ENCODE measurements around the gene EXOC2.
A peak's percentile ranks its signal among the peaks of the same experiment; 100 is the strongest.
"Not testable (repeated sequence)": the region's sequence is repeated elsewhere in the genome, so short reads cannot be mapped to it uniquely, and the experiment has no call there.

The EXOC2 gene

DNA sequence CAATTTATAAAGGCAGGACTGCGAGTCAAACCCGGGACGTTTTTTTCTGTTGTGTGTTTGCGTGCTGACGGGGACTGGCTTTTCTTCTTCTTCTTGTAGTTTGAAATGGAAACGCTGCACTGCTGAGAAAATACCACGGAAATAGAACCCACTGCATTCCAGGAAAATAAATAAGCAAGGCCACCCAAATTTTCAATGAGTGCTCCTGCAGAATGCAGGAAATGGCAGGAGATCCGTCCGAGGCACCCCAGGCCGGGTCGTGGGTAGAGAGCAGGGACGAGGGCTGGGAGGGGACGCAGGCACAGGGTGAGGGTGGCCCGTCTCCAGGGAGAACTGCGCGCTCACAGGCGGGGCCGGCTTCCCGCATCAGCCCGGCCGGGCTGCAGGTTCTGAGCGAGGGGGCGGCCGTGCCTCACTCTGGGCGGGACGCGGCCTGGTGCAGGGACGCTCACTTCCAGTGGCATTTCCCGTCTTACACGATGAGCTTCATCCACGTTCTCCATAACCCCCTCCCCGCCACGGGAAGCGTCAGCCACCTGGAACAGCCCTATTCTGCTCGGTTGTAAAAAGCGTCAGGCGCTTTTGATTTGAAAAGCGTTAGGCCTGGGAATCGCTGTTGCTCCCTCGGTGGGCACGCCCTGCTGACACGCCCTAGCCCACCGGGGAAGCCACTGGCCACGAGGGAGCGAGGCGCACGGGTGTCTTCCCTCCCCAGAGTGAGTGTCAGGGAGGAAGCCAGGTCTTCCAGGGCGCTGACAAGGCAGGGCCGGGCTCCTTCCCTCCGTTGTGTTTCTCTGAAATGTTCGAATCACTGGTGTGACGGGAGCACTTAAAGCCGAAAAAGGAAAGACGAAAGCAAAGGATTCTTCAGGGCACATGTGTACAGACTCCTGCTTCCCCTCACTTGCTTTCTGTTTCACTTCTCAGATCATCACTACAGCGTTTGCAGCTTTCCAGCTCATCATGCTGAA is 17.9 kb upstream of the EXOC2 start:
- DNase-seq: peak in 11 of 14 donors; percentile 24 to 72 (median 47)

DNA sequence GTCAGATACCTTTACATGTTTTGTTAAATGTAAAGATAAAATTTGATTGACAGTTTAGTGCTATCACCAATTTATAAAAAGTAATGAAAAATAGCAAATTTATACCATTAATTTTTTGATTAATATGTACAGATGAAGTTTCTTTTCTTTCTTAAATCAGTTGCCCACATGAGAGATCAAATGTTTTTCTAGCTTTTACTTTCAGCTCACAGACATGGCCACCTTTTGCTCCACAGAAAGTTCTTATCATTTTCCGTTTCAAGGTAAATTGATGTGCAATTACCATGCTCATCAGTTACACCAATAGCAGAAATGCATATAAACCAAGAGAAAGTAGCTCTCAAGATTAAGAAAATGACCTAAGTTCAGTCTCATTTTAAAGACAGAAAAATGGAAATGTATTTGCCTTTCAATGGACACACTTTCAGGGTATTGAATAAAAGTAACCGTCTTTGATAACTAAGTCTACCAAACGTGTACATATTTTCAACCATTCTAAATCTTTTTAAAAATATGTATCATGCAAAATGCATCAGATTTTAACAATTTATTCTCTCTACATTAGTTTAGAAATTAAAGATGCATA is 16.6 kb upstream of the EXOC2 start:
- no peak for DNase-seq

- DNase-seq: no peak
Measured at GRCh38 chr6:708237-708598, 15.3 kb upstream of the EXOC2 start.

- no peak for DNase-seq
Measured at GRCh38 chr6:707576-708236, 14.8 kb upstream of the EXOC2 start.

DNA sequence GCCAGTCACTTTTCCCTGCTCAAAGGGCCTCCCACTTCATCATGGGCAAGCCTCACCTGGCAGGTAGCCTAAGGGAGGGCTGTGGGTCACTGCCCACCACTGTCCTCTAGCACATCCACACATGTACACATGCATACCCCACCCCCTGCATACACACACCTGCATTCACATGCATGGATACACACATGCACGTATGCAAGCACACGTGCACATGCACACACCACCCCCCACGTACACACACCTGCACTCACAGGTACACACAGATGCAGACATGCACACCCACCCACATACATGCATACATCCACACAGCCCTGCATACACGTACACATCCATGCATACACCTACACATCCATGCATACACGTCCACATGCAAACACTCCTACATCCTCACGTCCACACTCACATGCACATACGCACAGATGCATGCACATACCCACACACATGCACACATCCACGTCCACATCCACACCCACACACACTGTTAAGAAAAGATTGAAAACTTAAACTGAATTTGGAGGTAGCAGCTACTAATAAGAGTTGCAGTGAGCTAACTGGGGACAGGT is 14.0 kb upstream of the EXOC2 start:
- DNase-seq: no peak

DNA sequence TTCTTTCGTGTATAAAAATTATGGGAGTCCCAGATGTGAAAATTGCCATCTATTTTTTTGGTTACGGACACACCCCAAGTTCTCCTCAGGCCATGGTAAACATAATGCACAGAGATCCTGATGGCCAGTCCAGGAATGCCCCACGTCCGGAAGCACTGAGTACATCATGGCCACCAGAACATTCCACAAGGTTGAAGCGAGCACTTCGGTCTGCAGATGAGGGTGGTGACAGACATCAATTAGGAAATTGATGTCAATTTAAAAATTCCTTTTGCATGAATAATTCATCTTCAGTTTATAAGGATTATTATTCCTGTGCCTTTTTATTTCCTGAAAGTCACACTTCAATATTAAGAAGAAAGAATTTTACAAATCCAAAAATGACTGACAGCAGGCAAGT is 13.2 kb upstream of the EXOC2 start:
- DNase-seq: no peak

DNA sequence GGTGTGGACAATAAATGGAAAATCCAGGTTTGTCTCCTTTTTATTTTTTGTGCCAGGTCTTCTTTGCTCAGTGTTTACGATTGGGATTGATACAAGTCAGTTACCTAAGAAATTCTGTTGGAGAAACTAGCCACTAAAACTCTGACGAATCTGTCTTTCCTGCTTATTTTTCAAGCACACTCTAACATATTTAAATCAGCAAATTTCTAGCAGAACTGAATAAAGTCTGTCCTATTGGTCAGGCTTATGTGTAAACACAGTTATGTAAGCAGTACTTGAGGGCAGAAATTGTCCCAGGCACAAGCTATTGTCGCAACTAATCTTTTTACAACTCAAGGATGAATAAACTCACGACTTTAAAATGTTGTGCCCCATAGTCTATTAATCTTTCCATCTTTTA is 12.1 kb upstream of the EXOC2 start:
- no peak for DNase-seq

DNA sequence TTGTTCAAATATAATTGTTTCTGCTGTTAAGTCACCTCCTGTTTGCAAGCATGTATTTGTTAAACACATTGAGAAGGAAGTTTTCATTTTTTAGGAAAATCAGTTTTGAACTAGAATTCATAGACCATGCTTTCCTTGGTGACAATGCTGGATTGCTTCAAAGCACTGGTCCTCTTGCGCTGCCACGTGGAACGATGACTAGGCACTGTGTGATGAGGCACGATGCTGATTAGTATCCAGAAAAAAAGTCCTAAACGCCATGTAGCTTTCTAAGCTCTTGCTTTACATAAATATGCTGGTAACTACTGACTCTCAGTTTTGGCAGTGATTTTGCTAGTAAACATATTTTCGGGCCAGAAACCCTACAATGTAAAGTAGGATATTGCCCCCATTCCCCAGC is 11.1 kb upstream of the EXOC2 start:
- DNase-seq: no peak

DNA sequence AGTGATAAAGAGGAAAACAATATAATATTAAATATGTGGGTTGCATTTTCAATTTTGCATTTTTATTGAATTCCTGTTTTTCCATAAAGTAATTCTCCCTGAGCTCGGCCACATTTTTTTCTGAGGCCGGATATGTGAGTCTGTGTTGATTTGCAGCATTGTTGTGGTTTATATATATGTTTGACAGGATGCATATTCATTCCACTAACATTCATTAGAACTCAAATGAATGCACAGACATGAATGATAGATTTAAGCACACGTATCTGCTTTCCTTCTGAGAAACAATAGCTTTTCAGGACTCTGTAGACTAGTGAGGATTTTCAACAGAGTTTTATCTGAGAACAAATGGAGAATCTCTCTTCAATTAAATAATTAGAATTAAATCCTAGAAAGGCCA is 10.6 kb upstream of the EXOC2 start:
- DNase-seq: no peak

DNA sequence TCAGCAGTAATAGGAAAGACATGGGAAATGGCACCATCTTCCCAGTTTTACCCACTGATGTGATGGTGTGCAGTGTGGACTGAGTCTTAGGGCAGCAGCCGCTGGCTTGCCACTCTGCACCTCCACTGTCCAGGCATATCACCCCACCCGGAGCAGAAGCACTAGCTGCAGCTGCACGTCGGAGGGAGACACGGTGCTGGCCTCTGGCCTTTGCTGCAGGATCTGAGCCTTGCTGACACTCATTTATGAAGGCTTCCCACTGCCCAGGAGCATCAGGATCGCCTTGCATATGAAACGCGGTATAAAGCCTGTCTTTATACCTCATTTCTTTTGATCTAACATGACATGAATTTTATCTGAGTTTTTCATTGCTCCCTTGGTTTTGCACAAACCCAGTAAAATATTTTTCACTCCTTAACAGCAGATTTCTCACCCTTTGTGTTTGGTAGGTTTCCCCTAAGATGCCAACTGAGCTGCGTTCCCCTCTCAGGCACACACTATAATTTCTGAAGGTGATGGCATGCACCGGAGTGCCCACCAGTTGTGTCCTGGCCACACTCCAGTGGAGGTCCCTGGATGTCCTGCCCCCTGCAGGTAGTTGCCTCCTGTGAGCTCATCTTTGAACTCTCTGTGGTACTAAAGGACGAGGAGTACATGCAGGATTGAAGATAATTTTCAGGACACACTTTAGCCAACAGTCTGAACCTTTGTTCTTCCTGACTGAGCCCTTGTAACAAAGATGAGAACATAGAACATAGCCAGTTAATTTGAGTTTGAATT is 9.0 kb upstream of the EXOC2 start:
- DNase-seq: no peak

DNA sequence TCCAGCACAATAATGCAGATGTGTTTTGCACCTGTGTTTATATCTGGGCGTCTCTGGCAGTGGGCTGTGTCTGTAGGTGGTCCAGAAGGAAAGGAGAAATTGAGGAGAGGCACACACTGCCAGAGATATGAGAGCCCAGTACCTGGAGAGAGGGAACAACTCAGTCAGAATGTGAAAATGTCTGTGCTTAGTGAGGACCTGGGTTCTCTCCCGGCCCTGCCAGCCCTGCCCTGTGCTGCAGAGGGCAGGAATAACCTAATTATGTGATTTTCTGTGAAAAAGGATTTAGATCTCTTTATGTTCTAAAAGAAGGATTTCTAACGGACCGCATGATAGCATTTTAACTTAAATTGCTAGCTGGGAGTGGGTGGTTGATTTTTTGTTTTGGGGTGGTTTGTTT is 8.3 kb upstream of the EXOC2 start:
- no peak for DNase-seq

GRCh38 chr6:700490-700889 is 7.6 kb upstream of the EXOC2 start:
- DNase-seq: no peak

- DNase-seq: no peak
Measured at GRCh38 chr6:699319-699718, 6.4 kb upstream of the EXOC2 start.

- DNase-seq: not testable (repeated sequence)
Measured at GRCh38 chr6:694431-695126, 1.6 kb upstream of the EXOC2 start.

GRCh38 chr6:693723-694009 is 727 bp upstream of the EXOC2 start:
- no peak for DNase-seq

- peak in 4 of 14 donors; percentile 27 to 67 (median 38) for DNase-seq
Measured at GRCh38 chr6:692356-692851, 535 bp downstream of the EXOC2 start.

DNA sequence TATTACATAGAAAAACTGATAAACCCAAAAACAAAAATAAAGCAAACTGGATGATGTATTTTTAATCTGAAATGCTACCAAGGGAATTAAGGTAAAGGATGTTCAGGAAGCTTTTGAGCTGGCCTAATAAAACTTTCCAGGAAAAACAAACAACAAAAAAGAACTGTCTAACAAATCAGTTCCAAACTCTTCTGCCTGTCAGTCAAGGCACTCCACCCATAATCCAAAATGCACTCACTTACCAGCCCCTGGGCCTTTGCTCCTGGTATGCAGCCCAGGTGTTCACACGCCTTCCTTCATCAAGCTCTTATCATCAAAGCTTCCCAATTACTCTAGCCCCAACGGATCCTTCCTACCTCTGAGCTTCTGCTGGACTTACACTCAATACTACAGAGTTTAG is 3.7 kb downstream of the EXOC2 start:
- DNase-seq: no peak

- no peak for DNase-seq
Measured at GRCh38 chr6:686497-686896, 6.4 kb downstream of the EXOC2 start.

GRCh38 chr6:684831-685636 is 7.9 kb downstream of the EXOC2 start:
- no peak for DNase-seq

DNA sequence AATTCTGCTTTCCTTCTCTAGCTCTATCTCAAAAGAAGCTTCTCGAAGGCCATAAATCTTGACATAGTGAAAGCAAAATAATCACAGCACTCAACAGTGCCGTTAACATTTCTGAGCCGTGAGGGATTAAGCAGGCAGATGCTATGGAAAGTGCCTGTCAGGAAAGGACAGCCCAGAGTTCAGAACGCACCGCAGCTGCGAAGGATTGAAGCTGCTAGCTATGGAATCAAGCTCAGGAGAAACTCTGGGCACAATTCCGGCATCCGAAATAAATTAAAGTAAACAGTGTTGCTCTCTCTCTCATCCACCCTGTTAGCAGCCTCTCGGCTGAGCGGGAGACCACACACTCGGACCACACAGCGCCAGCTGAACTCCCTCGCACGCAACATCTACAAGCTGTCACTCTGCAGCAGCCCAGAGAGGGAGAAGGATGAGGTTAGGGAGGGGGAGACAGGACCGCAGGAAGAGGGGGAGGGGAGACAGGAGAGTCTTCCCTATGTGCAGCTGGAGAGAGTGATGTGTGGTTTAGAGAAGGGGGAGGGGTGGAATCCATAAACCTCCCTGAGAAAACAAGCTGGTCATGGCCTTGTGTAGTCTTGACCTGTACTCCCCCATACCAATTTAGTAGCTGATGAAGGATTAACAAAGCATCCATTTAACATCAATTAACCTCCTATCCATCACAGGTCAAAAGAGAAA is 9.0 kb downstream of the EXOC2 start:
- no peak for DNase-seq

Measured in C1 segment of cervical spinal cord (tissue), 14 donors.